Stimulated activated CD8-positive, alpha-beta memory T cell treated with anti-CD3 and anti-CD28 coated beads, Interleukin-15, amount 100 ng/mL, for 24 hours (primary cell): Measurements from ENCODE around the gene TMEM233.
"Not testable (repeated sequence)": the region's sequence is repeated elsewhere in the genome, so short reads cannot be mapped to it uniquely, and the experiment has no call there.

Experiments
- DNase-seq: peaks from one replicate; pipeline ENCODE4 v3.0.0-alpha.2; 2020; ENCODE audit warnings: low read depth

TMEM233 gene

DNA sequence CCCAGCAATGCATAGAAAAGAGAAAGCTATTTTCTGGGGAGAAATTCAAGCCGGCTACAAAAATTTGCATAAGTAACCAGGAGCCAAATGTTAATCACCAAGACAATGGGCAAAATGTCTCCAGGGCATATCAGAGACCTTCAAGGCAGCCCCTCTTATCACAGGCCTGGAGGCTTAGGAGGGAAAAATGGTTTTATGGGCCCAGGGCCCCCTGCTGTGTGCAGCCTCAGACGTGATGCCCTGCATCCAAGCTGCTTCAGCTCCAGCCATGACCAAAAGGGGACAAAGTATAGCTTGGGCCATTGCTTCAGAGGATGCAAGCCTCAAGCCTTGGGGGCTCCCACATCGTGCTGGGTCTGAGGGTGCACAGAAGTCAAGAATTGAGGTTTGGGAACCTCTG is 15.8 kb downstream of the TMEM233 start:
- DNase-seq = no peak

DNA sequence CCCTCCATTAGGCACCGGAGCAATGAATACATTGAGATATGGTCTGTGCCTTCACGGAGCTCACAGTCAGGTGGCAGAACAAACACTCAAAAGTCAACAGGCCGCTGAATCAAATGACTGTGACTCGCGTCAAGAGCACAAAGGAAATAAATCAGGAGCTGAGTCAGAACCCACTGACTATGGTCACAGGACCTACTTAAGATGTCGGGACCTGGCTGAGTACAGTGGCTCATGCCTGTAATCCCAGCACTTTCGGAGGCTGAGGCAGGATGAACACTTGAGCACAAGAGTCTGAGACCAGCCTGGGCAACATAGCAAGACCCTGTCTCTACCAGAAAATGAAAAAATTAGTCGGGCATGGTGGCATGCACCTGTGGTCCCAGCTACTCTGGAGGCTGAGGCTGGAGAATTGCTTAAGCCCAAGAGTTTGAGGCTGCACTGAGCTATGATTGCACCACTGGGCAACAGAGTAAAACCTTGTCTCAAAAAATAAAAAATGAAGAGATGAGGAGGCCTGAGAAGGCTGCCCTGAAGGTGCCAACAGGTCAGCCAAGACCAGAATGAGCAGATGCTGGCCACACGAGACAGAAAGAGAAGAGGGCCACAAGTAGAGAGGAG is 19.9 kb downstream of the TMEM233 start:
- DNase-seq = no peak

DNA sequence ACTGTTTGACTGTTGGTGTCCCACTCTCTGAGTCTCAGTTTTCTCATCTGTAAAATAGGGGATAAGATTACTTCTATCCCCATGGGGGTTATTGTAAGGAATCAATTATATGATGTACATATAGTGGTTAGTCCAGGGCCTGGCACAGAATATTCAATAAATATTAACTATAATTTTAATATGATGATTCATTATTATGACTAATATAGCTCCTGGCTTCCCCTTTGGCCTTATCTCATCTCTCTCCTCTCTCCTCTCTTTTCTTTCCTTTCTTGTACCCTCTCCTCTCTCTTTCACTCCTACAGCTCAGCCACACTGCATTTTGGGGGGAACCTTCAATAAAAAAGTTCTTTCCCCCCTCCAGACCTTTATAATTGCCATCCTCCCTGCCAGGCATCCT is 21.1 kb downstream of the TMEM233 start:
- DNase-seq = no peak

GRCh38 chr12:119615518-119616475 is 22.2 kb downstream of the TMEM233 start:
- no peak for DNase-seq

- not testable (repeated sequence) for DNase-seq
Observed at GRCh38 chr12:119618328-119618896, 24.8 kb downstream of the TMEM233 start.

DNA sequence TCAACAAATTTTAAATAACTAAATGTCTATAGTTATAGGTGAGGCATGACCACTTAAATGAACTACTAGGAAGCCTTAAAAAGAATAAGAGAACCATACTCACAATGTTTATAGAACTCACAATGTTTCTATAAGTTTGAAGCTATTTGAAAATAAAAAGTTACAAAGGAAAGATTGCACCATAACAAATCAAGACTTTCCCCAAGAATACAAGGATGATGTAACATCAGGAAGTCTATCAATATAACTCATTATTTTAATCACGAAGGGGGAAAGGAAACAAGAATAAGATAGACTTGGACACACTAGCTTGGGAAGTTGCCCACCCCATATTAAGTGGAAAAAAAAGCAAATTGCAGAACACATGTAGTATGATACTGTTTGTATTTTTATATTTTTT is 26.9 kb downstream of the TMEM233 start:
- DNase-seq = no peak

GRCh38 chr12:119621878-119622277 is 28.3 kb downstream of the TMEM233 start:
- no peak for DNase-seq

GRCh38 chr12:119624966-119625365 is 31.4 kb downstream of the TMEM233 start:
- DNase-seq = no peak

GRCh38 chr12:119627019-119627643 is 33.6 kb downstream of the TMEM233 start:
- no peak for DNase-seq

- no peak for DNase-seq
Observed at GRCh38 chr12:119627686-119628085, 34.1 kb downstream of the TMEM233 start.

GRCh38 chr12:119630223-119630780 is 36.7 kb downstream of the TMEM233 start:
- DNase-seq = no peak

DNA sequence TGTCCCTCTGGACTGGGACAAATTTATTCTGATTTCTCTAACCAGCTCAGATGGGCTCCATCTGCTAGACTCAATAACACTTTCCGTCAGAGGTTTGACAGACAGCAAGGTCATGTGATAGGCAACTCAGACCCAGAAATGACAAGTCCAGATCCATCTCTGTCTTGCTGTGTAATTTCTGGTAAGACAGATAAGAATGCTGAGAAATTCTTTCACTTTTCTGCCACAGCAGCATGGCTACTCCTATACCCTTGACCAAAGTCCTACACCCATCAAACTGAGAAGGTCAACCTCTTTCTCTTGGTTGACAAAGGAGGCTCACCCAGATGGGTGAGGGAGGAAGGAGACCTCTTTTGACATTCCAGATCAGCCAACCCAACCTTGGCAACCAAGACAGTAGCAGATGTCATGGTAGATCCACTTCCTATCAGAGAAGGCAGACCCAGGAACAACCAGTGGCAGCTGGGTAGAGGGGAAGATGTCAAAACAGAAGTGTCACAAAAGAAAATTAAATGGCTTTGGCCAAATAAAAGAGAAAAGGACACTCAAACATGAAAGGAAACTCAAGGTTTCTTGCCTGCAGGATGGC is 37.5 kb downstream of the TMEM233 start:
- no peak for DNase-seq

- DNase-seq = no peak
Observed at GRCh38 chr12:119631930-119632678, 38.5 kb downstream of the TMEM233 start.

DNA sequence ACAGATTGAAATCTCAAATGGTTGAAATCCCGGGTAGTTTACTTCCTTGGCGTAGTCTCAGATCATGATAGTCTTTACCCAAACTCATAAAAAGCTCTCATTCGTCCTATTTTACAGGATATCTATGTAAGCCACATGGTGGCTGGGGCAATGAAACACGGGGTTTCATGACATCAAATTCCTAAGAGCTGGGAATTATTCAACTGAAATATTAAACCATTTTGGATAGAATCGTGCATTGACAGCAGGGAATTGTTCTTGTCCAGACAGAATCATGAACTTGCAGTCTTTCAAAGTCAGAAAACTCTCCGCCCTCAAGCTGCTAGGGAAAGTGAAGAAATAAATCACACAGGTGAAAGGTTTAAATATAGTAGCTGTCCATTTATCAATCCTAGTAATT is 41.2 kb downstream of the TMEM233 start:
- no peak for DNase-seq

DNA sequence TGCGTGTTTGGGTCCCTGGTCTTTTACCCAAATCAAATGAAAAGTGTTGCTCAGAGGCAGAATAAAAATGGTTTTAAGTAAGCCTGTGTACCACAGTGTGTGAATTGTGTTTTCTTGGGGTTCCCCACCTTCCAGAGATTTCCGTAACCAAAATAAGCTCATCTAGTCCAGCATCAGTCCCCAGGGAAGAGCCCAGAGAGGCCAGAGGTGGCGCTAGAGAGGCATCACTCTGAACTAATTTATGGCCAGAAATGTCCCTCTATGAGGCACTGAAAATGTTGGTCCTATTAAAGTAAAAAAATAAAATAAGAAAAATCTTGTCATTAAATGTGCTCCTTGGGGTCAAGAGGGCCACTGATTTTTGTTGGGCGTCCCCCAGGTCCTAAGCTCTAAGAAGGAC is 49.4 kb downstream of the TMEM233 start:
- no peak for DNase-seq

GRCh38 chr12:119644930-119645329 is 51.4 kb downstream of the TMEM233 start:
- DNase-seq = no peak

GRCh38 chr12:119645535-119646059 is 52.0 kb downstream of the TMEM233 start:
- DNase-seq = no peak

DNA sequence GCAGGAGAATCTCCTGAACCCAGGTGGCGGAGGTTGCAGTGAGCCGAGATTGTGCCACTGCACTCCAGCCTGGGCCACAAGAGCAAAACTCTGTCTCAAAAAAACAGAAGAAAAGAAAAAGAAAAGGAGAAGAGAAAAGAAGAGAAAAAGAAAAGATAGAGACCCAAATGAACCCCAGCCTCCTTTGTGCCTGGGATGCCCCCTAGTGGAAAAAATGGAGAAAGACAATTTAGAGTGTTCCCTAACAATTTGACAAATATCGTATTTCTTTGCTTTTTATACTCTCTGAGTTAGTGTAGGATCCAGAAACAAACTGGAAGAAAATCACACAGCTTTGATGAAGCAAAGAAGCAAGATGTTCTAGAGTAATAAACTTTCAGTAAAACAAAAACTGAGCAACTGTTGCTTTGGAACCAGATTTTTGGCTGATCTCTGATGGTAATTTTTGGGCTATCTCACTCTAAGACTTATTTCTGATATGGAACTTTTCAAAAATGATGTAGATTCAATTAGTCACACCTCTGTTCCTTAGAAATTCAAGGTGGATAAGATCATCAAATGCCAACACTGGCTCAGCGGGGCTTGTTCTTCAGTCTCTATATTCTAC is 55.7 kb downstream of the TMEM233 start:
- no peak for DNase-seq

DNA sequence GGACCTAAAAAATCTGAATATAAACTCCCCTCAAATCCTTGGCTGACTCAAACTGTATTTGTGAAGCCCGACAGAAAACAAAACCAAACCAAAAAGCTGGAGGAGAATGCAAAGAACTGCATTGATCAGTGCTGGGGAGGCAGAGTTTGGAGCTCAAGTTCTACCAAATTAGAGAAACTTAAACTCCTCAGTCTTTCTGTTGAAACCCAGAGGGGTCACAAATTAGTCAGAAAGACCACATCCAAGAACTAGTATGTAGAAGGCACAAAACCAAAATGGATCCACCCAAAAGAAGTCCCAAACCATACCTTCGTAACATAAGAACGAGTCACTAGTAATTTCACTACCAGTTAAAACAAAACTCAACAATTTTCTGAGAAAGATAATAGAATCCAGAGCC is 59.1 kb downstream of the TMEM233 start:
- no peak for DNase-seq

DNA sequence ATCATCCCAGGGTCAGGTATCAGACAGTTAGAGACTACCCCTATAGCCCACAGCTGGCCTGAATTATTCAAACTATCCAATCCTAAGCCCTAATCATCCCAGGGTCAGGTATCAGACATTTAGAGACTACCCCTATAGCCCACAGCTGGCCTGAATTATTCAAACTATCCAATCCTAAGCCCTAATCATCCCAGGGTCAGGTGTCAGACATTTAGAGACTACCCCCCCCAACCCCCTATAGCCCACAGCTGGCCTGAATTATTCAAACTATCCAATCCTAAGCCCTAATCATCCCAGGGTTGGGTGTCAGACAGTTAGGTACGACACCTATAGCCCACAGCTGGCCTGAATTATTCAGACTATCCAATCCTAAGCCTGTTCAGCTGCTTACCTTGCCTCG is 63.4 kb downstream of the TMEM233 start:
- DNase-seq = not testable (repeated sequence)
